GM13977 (cell line): ENCODE results near the gene TSPAN15.

Source experiments
- DNase-seq: peaks from one replicate; pipeline ENCODE4 v3.0.0; 2012; ENCODE audit warnings: low spot score
- CTCF ChIP-seq: IDR thresholded peaks from 2 replicates; pipeline ENCODE4 v1.5.1; 2012; ENCODE audit warnings: mild to moderate bottlenecking, control low read depth; ENCODE audit not compliant: insufficient read depth; ENCODE audit errors: extremely low read depth, missing control alignments
- in situ Hi-C: fragments of 300-500 bp; cut with MboI; formaldehyde crosslinking; loops from one replicate; pipeline ENCODE4 v1.12.0; 2022; ENCODE audit warnings: low sequenced_read_pairs, low pct_unique_long_range_greater_than_20kb, mixed read lengths, inconsistent platforms; ENCODE audit not compliant: unreplicated experiment

The TSPAN15 gene

DNA sequence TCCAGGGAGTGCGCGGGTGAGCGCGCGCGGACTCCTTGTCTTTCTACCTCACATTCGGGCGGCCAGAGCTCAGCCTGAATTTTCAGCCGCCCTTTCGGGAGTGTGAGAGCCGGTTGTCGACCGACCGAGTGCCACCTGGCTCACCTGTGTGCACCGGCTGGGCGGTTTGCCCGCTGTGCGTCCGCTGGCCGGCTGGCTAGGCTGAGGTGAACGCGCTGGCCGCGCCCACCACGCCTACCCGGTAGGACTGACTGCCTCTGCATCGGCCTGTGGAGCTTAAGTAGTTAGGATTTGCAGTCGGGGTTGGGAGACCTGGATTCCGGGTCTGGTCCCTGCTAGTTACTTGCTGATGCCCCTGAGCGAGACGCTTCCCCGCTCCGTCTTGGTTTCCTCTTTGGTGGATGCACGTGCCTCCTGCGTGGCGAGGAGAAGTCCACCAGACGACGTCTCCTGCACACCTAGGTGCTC lies 553 bp downstream of the TSPAN15 start:
- no peak for DNase-seq
- no peak for TF ChIP-seq CTCF
- in situ Hi-C loops: no loop called here

GRCh38 chr10:69452676-69453415 lies 1.6 kb downstream of the TSPAN15 start:
- in situ Hi-C loops: no loop called here
- TF ChIP-seq CTCF: no peak
- DNase-seq: no peak

DNA sequence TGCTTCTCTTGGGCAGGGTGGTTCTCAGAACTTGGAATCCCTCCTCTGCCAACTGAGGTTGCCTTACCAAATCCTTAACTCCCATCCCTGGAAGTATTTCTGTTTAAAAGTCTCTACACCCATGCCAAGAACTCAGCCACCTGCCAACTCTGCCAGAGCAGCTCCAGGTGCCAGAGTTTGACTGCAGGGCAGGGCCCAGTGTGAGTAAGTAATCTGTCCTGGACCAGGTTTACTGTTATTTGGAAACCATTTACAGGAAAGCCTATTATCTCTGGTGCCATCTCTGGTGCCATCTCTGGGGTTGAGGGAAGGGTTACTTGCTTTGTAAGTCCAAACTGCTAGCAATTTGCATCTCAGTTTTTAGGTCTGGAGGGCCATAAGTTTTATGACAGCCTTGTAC lies 2.5 kb downstream of the TSPAN15 start:
- in situ Hi-C loops: no loop called here
- TF ChIP-seq CTCF: no peak
- DNase-seq: no peak

DNA sequence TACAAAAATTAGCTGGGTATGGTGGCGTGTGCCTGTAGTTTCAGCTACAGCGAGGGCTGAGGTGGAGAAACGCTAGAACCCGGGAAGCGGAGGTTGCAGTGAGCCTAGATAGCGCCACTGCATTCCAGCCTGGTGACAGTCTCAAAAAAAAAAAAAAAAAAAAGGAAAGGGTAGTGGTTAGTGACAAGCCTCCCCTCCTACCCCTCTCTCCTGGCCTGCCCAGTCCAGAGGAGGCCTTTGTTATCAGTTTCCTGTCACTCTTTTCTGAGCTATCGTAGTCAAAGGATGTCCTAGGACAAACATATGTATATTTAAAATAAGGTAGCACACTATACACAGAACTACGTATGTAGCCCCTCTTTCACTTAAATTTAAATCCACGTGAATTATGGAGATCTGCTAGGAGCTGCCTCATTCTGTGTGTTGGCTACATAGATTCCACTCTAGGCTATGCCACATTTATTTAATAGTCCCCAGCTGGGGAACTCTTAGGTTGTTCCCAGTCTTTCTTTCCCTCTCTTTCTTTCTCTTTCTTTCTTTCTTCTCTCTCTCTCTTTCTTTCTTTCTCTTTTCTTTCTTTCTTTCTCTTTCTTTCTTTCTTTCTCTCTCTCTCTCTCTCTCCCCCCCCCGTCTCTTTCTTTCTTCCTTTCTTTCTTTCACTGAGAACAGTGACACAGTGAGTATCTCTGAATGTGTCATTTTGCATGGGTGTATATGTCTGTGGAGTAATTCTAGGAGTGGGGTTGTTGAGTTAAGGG lies 3.9 kb downstream of the TSPAN15 start:
- no peak for TF ChIP-seq CTCF
- in situ Hi-C loops: no loop called here
- no peak for DNase-seq

DNA sequence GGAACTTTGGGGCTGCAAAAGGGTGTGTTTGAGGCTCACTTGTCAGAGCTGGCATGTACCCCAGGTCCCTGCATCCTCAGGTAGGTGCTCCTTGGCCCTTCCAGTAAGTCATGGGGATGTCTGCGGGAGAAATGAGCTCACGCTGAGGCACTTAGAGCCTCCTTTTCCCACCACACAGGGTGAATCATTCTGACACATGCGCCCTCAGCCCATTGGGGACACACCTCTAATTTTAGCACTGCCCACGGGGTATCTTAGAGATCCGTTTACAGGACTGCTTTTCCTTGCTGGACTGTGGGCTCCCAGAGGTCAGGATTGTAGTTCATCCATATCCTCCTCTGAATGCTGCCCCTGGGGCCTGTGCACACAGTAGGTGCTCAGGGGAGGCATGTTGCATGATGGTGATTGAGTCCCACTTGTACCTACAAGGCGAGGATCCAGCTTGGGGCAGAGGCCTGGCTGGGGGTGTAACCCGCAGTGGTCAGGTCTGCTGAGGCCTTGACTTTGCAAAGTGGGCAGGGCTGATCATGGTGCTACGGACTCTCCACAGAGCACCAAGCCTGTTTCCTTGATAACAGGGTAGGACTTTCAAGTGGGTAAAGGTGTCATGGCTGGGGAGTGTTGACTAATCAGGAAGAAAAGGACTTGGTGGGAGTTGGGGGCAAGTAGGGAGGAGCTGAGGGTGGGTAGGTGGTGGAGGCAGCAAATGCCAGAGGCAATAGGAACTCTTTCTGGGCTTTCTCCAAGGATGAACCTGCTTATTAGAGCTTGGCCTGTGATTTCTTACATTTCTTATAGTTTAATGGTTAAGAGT lies 5.8 kb downstream of the TSPAN15 start:
- no peak for DNase-seq
- TF ChIP-seq CTCF: no peak
- in situ Hi-C loops: no loop called here

DNA sequence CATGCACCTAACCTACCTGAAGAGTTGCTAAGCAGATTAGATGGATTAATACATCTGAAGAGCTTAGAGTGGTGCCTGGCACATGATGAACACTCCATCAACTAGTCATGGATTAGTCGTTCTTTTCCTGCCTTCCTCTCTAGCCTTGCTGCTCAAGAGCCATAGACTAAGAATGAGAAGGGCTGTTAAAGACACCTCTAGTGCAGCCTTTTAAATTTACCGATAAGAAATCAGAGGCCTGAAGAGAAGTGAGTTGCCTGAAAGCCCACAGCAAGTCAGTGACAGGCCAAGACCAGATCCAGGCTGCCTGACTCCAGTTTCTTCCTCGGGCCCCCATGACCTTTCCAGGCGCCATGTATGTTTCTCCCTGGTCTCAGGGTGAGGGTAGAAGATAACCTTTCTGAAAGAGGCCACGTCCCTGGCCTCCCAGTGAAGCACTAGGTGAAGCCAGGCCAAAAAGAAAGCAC lies 6.5 kb downstream of the TSPAN15 start:
- in situ Hi-C loops: no loop called here
- no peak for DNase-seq

More for the DNA sequence above, 6.5 kb downstream of the TSPAN15 start:
- TF ChIP-seq CTCF: no peak
